Activated naive CD4-positive, alpha-beta T cell treated with anti-CD3 and anti-CD28 coated beads for 36 hours (primary cell): ENCODE results near the gene MDC1. TPM values are rescaled to one million over a fixed set of nuclear protein-coding genes. Genes with fewer than 3 reads are reported as not detected.
"Not testable (repeated sequence)": the region's sequence is repeated elsewhere in the genome, so short reads cannot be mapped to it uniquely, and the experiment has no call there.

ENCODE experiments used
- CTCF ChIA-PET: fragments of 350-600 bp; sonication (Branson Sonifier 250); formaldehyde crosslinking; loops from one replicate; lab custom pipeline; 2021; ENCODE audit warnings: antibody characterized with exemption; lab: Charles Lee
- DNase-seq: peaks from one replicate; pipeline ENCODE4 v3.0.0-alpha.2; 2020
- H3K27ac Mint-ChIP-seq: one replicate; pipeline ENCODE4 v1.8.0; 2021; ENCODE audit warnings: mild to moderate bottlenecking, mixed read lengths
- H3K27me3 Mint-ChIP-seq: one replicate; pipeline ENCODE4 v1.8.0; 2021; ENCODE audit warnings: low read depth, mixed read lengths
- H3K36me3 Mint-ChIP-seq: one replicate; pipeline ENCODE4 v1.8.0; 2021; ENCODE audit warnings: low read depth, mixed read lengths
- H3K4me1 Mint-ChIP-seq: one replicate; pipeline ENCODE4 v1.8.0; 2021; ENCODE audit warnings: low read depth, mixed read lengths
- H3K4me3 Mint-ChIP-seq: one replicate; pipeline ENCODE4 v1.8.0; 2021; ENCODE audit warnings: mild to moderate bottlenecking, moderate library complexity, mixed read lengths
- H3K9me3 Mint-ChIP-seq: one replicate; pipeline ENCODE4 v1.8.0; 2021; ENCODE audit warnings: mixed read lengths
- intact Hi-C: fragments of 100-400 bp; cut with micrococcal nuclease; formaldehyde crosslinking; loops from one replicate; pipeline ENCODE4 v1.15.1; 2023
- total RNA-seq, 2 experiments: library from RNA; stranded (reverse); gene quantifications; one replicate each; pipeline ENCODE4 v1.2.3, GENCODE V29; 2021

MDC1 gene, protein sequence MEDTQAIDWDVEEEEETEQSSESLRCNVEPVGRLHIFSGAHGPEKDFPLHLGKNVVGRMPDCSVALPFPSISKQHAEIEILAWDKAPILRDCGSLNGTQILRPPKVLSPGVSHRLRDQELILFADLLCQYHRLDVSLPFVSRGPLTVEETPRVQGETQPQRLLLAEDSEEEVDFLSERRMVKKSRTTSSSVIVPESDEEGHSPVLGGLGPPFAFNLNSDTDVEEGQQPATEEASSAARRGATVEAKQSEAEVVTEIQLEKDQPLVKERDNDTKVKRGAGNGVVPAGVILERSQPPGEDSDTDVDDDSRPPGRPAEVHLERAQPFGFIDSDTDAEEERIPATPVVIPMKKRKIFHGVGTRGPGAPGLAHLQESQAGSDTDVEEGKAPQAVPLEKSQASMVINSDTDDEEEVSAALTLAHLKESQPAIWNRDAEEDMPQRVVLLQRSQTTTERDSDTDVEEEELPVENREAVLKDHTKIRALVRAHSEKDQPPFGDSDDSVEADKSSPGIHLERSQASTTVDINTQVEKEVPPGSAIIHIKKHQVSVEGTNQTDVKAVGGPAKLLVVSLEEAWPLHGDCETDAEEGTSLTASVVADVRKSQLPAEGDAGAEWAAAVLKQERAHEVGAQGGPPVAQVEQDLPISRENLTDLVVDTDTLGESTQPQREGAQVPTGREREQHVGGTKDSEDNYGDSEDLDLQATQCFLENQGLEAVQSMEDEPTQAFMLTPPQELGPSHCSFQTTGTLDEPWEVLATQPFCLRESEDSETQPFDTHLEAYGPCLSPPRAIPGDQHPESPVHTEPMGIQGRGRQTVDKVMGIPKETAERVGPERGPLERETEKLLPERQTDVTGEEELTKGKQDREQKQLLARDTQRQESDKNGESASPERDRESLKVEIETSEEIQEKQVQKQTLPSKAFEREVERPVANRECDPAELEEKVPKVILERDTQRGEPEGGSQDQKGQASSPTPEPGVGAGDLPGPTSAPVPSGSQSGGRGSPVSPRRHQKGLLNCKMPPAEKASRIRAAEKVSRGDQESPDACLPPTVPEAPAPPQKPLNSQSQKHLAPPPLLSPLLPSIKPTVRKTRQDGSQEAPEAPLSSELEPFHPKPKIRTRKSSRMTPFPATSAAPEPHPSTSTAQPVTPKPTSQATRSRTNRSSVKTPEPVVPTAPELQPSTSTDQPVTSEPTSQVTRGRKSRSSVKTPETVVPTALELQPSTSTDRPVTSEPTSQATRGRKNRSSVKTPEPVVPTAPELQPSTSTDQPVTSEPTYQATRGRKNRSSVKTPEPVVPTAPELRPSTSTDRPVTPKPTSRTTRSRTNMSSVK (N-terminal part only)
- 10 to 100 TPM; 84.1 to 84.8 TPM for total RNA-seq

DNA sequence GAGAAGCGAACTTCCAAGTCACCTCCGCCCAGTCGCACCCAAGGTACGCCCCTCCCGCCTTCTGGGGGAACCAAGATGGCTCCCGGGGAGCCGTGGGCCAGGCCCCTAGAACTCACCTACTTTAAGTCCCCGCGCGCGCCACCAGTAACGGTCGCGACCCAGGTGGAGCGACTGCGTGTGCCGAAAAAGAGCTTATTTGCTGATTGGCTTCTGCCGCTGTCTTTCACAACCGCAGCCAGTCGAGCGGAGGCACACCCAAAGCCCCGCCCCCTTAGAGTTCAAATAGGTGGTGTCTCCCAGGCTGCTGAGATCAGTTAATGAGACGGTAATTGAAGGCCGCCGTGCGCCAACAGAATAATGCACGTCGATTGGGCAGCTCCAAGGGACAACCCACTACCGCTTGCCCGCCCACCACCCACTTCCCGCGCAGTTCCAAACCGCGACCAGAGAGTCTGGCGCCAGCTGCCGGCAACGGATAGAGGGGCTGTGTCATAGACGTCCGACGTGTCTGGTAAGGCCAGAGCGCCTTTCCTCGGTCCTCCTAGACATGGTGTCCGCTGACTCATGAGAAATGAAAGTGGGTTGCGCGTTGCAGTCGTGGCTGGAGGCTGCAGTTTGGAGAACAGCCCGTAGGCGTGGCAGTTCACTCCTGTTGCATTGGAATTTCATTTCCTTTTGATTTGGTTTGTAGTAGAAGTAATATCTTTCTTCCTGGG is at the start of gene MDC1:
Gene MDC1, minus strand, starts transcription at position 153 of the 716 bp plus-strand sequence. CDS start 2,106 bp downstream, outside the sequence.
- peak; percentile 100 for DNase-seq
- Mint-ChIP-seq H3K9me3 (no peaks in the 10 kb centered on the region), H3K4me1 (peaks cover 45% of the 10 kb centered on the region), H3K4me3 (peak within 1 kb of the TSS; percentile 98), H3K36me3 (peaks cover 64% of the 10 kb centered on the region), H3K27me3 (no peaks in the 10 kb centered on the region), H3K27ac (peak within 1 kb of the TSS; percentile 99)
- CTCF ChIA-PET = interaction anchor here (1.2 to 2.9 kb wide), 2 partner anchors 36 to 38 kb away, joined by 7 to 13 read pairs; no protein-coding TSS in a partner anchor
- intact Hi-C loops = loop anchor here (1.0 to 5.0 kb wide), 7 partner anchors 35 to 485 kb away; partner anchors contain the start of genes GNL1, GTF2H4, HLA-E and MRPS18B

DNA sequence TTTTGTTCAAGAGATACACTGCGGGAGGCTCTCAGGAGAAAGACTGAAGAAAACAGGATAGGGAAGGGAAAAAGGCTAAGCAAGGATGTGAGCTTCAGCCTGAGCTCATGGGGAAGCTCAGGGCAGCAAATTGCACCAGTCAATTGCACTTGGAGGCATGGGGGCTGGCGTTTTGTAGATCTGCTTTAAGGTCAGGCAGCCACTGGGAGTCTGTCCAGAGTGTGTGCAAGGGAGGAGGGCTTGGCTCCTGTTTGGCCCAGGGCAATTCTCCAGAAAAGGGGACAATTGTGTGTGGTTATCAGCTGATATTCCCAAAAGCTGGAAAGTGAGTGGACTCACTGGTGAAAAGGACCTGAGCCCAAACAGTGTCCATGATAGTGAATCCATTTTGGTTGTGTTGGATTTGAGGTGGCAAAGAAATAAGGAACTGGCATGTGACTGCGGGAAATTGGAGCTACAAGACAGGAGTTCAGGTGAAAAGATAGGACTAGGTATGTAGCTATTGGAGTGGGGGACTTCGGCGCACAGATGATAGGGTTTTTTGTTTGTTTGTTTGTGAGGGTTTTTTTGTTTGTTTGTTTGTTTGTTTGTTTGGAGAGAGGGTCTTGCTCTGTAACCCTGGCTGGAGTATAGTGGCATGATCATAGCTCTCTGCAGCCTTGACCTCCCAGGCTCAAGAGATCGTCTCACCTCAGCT is 49.5 kb upstream of the MDC1 start:
- Mint-ChIP-seq H3K4me1 (peaks cover 76% of the 10 kb centered on the region), H3K27ac (peak overlapping the region; percentile 97), H3K27me3 (no peaks in the 10 kb centered on the region), H3K4me3 (no peak overlapping the region), H3K36me3 (no peaks in the 10 kb centered on the region), H3K9me3 (peaks cover 1% of the 10 kb centered on the region)
- intact Hi-C loops = no loop called here
- DNase-seq = no peak
- CTCF ChIA-PET = interaction anchor here (0.6 to 4.7 kb wide), 6 partner anchors 15 to 114 kb away, joined by 3 to 28 read pairs (median 4); partner anchors contain the start of genes FLOT1 and IER3

DNA sequence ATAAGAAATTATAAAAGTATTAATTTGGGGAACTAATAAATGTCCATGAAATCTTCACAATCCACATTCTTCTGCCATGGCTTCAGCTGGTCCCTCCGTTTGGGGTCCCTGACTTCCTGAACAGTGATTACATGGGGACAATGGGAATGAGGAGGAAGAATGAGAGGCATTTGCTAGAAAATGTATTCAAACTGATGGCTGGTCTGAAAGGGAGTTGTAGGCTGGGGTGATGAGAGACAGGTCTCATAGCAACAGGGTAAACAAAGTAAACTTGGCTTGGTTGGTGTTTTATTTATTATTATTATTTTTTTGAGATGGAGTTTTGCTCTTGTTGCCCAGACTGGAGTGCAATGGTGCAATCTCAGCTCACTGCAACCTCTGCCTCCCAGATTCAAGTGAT is 48.4 kb upstream of the MDC1 start:
- peaks cover 76% of the 10 kb centered on the region for H3K4me1 Mint-ChIP-seq
- intact Hi-C loops, H3K4me3 Mint-ChIP-seq, H3K9me3 Mint-ChIP-seq, H3K27me3 Mint-ChIP-seq, H3K36me3 Mint-ChIP-seq, DNase-seq, H3K27ac Mint-ChIP-seq: not testable (repeated sequence)
- CTCF ChIA-PET = interaction anchor here (0.6 to 2.0 kb wide), 4 partner anchors 23 to 85 kb away, joined by 3 to 6 read pairs (median 4); partner anchors contain the start of gene FLOT1

DNA sequence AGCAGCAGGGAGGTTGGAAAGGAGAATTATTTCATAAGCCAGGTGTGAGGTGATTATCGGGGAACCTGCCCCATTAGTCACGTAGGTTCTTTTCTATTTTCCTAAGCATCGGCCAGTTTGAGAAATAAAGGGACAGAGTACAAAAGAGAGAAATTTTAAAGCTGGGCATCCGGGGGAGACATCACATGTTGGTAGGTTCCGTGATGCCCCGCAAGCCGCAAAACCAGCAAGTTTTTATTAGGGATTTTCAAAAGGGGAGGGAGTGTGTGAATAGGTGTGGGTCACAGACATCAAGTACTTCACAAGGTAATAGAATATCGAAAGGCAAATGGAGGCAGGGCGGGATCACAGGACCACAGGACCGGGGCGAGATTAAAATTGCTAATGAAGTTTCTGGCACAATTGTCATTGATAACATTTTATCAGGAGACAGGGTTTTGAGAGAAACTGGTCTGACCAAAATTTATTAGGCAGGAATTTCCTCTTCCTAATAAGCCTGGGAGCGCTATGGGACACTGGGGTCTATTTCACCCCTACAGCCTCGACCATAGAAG is 47.5 kb upstream of the MDC1 start:
- H3K4me1 Mint-ChIP-seq = peaks cover 67% of the 10 kb centered on the region
- DNase-seq, H3K9me3 Mint-ChIP-seq, intact Hi-C loops, H3K4me3 Mint-ChIP-seq, H3K36me3 Mint-ChIP-seq, H3K27me3 Mint-ChIP-seq, H3K27ac Mint-ChIP-seq: not testable (repeated sequence)
- CTCF ChIA-PET = interaction anchor here (2.1 kb wide), 1 partner anchor 65 kb away, joined by 10 read pairs; no protein-coding TSS in a partner anchor

DNA sequence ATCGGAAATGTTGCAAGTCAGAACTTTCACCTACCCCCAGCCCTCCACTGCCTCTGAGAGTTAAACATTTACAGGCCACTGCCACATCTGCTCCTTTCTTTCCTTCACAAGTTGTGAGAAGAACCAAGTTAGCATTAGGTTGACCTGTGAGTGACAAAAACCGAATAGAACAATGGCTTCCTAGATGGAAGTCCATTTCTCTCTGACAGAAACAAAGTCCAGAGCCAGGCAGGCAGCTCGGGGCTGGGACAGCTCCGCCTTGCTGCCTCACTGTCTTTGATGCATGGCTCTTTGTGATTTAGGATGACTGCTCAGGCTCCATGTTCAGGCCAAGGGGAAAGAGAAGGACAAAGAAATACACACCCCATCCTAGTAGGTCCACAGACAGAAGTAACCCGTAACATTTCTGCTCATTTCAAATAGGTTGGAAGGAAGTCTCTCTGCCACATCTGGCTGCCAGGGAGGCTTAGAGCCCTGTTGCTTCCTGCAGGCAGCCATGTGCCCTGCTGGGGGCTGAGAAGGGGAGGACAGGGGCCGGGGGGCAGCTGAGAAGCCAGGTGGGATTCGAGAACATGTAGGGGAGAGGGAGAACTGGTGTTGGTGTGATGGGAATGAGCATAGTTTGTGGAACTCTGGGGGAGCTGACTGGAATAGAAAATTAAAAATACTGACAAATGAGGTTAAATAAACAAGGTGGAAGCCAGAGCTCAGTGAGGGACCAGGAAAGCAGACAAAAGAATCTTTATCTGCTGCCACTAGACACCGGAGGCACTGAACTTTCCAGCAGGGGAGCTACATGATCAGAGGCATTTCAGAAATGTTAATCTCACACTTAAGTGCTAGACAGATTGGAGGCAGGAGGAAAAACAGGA is 46.8 kb upstream of the MDC1 start:
- H3K4me3 Mint-ChIP-seq = no peak overlapping the region
- no peaks in the 10 kb centered on the region for H3K9me3 Mint-ChIP-seq
- CTCF ChIA-PET = interaction anchor here (0.6 to 2.1 kb wide), 4 partner anchors 48 to 82 kb away, joined by 3 to 10 read pairs (median 5); no protein-coding TSS in a partner anchor
- H3K27me3 Mint-ChIP-seq = no peaks in the 10 kb centered on the region
- no peaks in the 10 kb centered on the region for H3K36me3 Mint-ChIP-seq
- H3K27ac Mint-ChIP-seq = peak overlapping the region; percentile 83
- intact Hi-C loops = no loop called here
- no peak for DNase-seq
- peaks cover 62% of the 10 kb centered on the region for H3K4me1 Mint-ChIP-seq

DNA sequence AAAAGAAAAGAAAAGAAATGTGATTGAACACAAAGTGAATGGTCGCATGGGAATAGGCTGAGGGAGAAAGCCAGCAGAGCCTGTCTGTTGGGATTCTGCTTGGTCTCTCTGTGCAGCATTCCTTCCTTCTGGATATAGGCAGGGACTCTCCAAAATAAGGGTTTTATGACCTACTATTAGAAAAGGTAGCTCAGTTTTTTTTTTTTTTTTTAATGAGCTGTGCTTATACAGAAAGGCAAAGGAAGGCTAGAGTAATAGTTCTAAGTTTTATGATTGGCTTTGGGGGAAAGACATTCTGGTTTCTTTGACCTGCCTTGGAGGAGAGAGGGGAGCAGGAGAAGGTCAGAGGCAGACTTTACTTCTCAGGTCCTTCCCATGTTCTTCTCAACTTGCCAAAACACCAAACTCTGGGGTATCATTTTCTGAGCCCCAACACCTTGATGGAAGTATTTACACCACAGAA is 46.1 kb upstream of the MDC1 start:
- no peak overlapping the region for H3K4me3 Mint-ChIP-seq
- no peaks in the 10 kb centered on the region for H3K36me3 Mint-ChIP-seq
- H3K27me3 Mint-ChIP-seq = no peaks in the 10 kb centered on the region
- no peaks in the 10 kb centered on the region for H3K9me3 Mint-ChIP-seq
- DNase-seq = no peak
- CTCF ChIA-PET = interaction anchor here (0.5 to 2.1 kb wide), 6 partner anchors 48 to 669 kb away, joined by 3 to 10 read pairs (median 4); no protein-coding TSS in a partner anchor
- peak overlapping the region; percentile 83 for H3K27ac Mint-ChIP-seq
- H3K4me1 Mint-ChIP-seq = peaks cover 55% of the 10 kb centered on the region
- intact Hi-C loops = no loop called here

DNA sequence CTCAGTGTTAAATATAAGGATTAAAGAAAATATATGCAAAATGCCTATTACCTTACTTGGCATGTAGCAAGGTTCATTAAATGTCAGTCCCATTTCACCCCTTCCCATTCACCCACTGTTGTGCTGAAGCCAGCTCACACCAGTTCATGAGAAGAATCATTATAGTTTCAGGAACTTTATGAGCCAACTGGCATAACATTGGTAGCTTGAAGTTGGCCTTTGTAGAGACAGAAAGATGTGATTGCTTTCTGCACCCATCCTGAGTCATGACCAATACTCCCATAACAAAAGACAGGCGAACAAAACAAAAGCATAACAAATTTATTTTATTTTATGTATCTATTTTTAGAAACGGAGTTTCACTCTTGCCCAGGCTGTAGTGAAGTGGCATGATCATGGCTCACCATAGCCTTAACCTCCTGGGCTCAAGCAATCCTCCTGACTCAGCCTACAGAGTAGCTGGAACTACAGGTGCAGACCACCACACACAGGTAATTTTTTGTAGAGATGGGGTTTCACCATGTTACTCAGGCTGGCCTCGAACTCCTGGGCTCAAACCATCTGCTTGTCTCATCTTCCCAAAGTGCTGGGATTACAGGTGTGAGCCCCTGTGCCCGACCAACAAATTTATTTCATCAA is 44.8 kb upstream of the MDC1 start:
- DNase-seq = no peak
- H3K9me3 Mint-ChIP-seq = no peaks in the 10 kb centered on the region
- no peaks in the 10 kb centered on the region for H3K27me3 Mint-ChIP-seq
- no peak overlapping the region for H3K4me3 Mint-ChIP-seq
- no peaks in the 10 kb centered on the region for H3K36me3 Mint-ChIP-seq
- peaks cover 48% of the 10 kb centered on the region for H3K4me1 Mint-ChIP-seq
- CTCF ChIA-PET = interaction anchor here (0.7 to 1.7 kb wide), 2 partner anchors 68 to 713 kb away, joined by 3 to 4 read pairs; no protein-coding TSS in a partner anchor
- intact Hi-C loops = no loop called here
- H3K27ac Mint-ChIP-seq = no peak overlapping the region

DNA sequence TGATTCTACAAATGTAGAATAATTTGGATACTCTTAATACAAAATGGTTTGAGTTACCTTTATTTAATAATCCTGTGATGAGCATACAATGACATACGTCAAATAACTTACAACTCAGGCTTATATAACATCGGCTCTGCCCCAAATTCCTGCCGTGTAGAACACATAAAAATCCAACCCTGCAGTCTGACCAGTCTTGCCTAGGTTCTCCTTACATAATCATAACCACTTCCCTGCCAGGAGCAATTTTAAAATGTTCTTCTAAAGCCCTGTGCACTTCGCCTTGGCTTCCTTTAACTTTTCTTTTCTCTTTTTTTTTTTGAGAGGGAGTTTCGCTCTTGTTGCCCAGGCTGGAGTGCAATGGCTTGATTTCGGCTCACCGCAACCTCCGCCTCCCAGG is 43.5 kb upstream of the MDC1 start:
- intact Hi-C loops = no loop called here
- Mint-ChIP-seq H3K4me1 (peaks cover 40% of the 10 kb centered on the region), H3K4me3 (no peak overlapping the region), H3K9me3 (no peaks in the 10 kb centered on the region), H3K27me3 (no peaks in the 10 kb centered on the region), H3K36me3 (no peaks in the 10 kb centered on the region), H3K27ac (no peak overlapping the region)
- DNase-seq = no peak
- CTCF ChIA-PET = no interaction called here

DNA sequence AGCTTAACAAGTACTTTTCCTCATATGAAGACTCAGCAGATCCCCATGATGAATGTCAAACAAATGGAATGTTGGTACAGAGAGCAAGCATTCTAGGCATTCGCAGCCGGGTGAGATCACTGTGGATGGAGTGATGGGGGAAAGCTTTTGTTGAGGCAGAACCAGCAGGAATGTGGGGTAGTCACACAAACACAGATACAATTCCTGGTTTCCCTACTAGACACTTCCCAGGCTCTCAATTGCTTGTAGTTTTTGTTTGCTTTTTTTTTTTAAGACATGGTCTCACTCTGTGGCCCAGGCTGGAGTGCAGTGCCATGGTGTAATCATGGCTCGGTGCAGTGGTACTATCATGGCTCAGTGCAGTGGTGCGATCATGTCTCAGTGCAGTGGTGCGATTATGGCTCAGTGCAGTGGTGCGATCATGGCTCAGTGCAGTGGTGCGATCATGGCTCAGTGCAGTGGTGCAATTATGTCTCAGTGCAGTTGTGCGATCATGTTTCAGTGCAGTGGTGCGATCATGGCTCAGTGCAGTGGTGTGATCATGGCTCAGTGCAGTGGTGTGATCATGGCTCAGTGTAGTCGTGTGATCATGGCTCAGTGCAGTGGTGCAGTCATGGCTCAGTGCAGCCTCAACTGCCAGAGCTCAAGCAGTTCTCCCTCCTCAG is 42.6 kb upstream of the MDC1 start:
- Mint-ChIP-seq H3K9me3 (no peaks in the 10 kb centered on the region), H3K4me1 (peaks cover 35% of the 10 kb centered on the region), H3K4me3 (no peak overlapping the region), H3K36me3 (no peaks in the 10 kb centered on the region), H3K27me3 (no peaks in the 10 kb centered on the region), H3K27ac (no peak overlapping the region)
- intact Hi-C loops = no loop called here
- CTCF ChIA-PET = interaction anchor here (0.8 to 1.2 kb wide), 4 partner anchors 13 to 117 kb away, joined by 3 to 4 read pairs (median 3); no protein-coding TSS in a partner anchor
- no peak for DNase-seq
